Spleen (tissue), 7 donors: ENCODE measurements around the gene RHO.

Experiments
- CTCF ChIP-seq, 11 experiments: fragments of 200-600 bp in 7 of 11; fragments of 450-650 bp in 4 of 11; sonication (generic) in 4 of 11; IDR thresholded peaks in 8 of 11; conservative IDR thresholded peaks in 3 of 11; 1 replicate in 7 of 11; 2 replicates in 4 of 11; pipeline versions ENCODE4 v1.4.0 to v1.8.0; 2016 to 2021; ENCODE audit warnings: antibody characterized with exemption in 11 of 11, inconsistent platforms in 4 of 11, mild to moderate bottlenecking in 1 of 11
- POLR2AphosphoS5 ChIP-seq, 3 donors: sonication (generic); formaldehyde crosslinking; IDR thresholded peaks; one replicate each; pipeline ENCODE4 v1.5.1; 2017; ENCODE audit warnings: antibody characterized with exemption in 3 of 3
- donor health status: DM: no; HTN: no; CAD: no; lungs with moderate emphysema.
- donor health status: DM: no; HTN: no; CAD: no.
- donor health status: DM: no; HTN: no; CAD: no.

GRCh38 chr3:129507181-129507831 is 21.1 kb upstream of the RHO start:
- no peak for TF ChIP-seq CTCF (IDR thresholded peaks at IDR 0.05 in 8 of 11, conservative IDR thresholded peaks at IDR 0.05 in 3 of 11)
- peak in 2 of 3 donors; percentile 28 to 67 for TF ChIP-seq POLR2AphosphoS5 (IDR thresholded peaks at IDR 0.05)
